OCI-LY7 (cell line): Measurements from ENCODE around the gene CALN1. TPM values are rescaled to one million over a fixed set of nuclear protein-coding genes. Genes with fewer than 3 reads are reported as not detected.

ENCODE experiments used
- BruUV-seq: library from RNA; stranded (reverse); fragments of 400-500 nt; replicated peaks from 2 replicates; lab custom pipeline; 2021; lab: Mats Ljungman, UMichigan
- CTCF ChIA-PET: fragments of 300-600 bp; sonication (Branson Sonifier 250); formaldehyde crosslinking; loops from one replicate; lab custom pipeline; 2022; ENCODE audit warnings: antibody characterized with exemption; ENCODE audit not compliant: unreplicated experiment; lab: Charles Lee
- POLR2A ChIA-PET: fragments of 300-600 bp; sonication (Branson Sonifier 250); formaldehyde crosslinking; loops from one replicate; lab custom pipeline; 2022; ENCODE audit warnings: antibody characterized with exemption; lab: Charles Lee
- DNase-seq: peaks from one replicate; pipeline ENCODE4 v3.0.0-alpha.2; 2015; ENCODE audit warnings: low spot score
- H2AFZ ChIP-seq: fragments of 200-600 bp; sonication (generic), shearing (Covaris generic); 2 replicates; pipeline ENCODE4 v1.6.1; 2014; ENCODE audit warnings: mild to moderate bottlenecking, antibody characterized with exemption, low read length, moderate library complexity
- H3K27ac ChIP-seq: fragments of 200-600 bp; sonication (generic); 2 replicates; pipeline ENCODE4 v1.5.1; 2014; ENCODE audit warnings: mixed run types, low read depth, mild to moderate bottlenecking, moderate library complexity, low read length, inconsistent platforms; ENCODE audit not compliant: poor library complexity, severe bottlenecking
- H3K36me3 ChIP-seq: fragments of 200-600 bp; sonication (generic); 2 replicates; pipeline ENCODE4 v1.6.1; 2014; ENCODE audit warnings: mild to moderate bottlenecking, antibody characterized with exemption, low read length, moderate library complexity, mixed read lengths; ENCODE audit not compliant: insufficient read depth
- H3K4me1 ChIP-seq: fragments of 200-600 bp; sonication (generic); 2 replicates; pipeline ENCODE4 v1.5.1; 2014; ENCODE audit warnings: mild to moderate bottlenecking, low read length; ENCODE audit not compliant: insufficient read depth, poor library complexity, severe bottlenecking
- H3K4me2 ChIP-seq: fragments of 200-600 bp; sonication (generic); 2 replicates; pipeline ENCODE4 v1.6.1; 2014; ENCODE audit warnings: mild to moderate bottlenecking, low read length
- H3K4me3 ChIP-seq: fragments of 200-600 bp; sonication (generic); 2 replicates; pipeline ENCODE4 v1.5.1; 2014; ENCODE audit warnings: mild to moderate bottlenecking, low read depth, low read length; ENCODE audit not compliant: poor library complexity, severe bottlenecking
- H3K79me2 ChIP-seq: fragments of 200-600 bp; sonication (generic); 2 replicates; pipeline ENCODE4 v1.6.1; 2016; ENCODE audit warnings: low read depth, mild to moderate bottlenecking, low read length, moderate library complexity, mixed read lengths; ENCODE audit not compliant: insufficient read depth
- H3K9me2 ChIP-seq: fragments of 200-600 bp; sonication (generic); 2 replicates; pipeline ENCODE4 v1.6.1; 2016; ENCODE audit warnings: mild to moderate bottlenecking, low read length, mixed read lengths; ENCODE audit not compliant: insufficient read depth
- H3K9me3 ChIP-seq: fragments of 200-600 bp; sonication (generic); 2 replicates; pipeline ENCODE4 v1.6.1; 2014; ENCODE audit warnings: mild to moderate bottlenecking, mixed run types, low read length, mixed read lengths
- H4K20me1 ChIP-seq: fragments of 200-600 bp; sonication (generic); 2 replicates; pipeline ENCODE4 v1.6.1; 2014; ENCODE audit warnings: mild to moderate bottlenecking, antibody characterized with exemption, low read length, moderate library complexity, mixed read lengths; ENCODE audit not compliant: insufficient read depth
- CTCF ChIP-seq: fragments of 200-600 bp; sonication (generic); conservative IDR thresholded peaks from 2 replicates; pipeline ENCODE4 v1.5.1; 2014; ENCODE audit warnings: mild to moderate bottlenecking, antibody characterized with exemption, low read length, moderate library complexity, mixed read lengths
- EZH2phosphoT487 ChIP-seq: fragments of 200-600 bp; sonication (generic); IDR thresholded peaks from 2 replicates; pipeline ENCODE4 v1.6.1; 2018; ENCODE audit warnings: low read depth, borderline replicate concordance, mild to moderate bottlenecking, mixed run types, antibody characterized with exemption, low read length, moderate library complexity, mixed read lengths
- intact Hi-C: fragments of 100-400 bp; cut with micrococcal nuclease; formaldehyde crosslinking; loops from one replicate; pipeline ENCODE4 v1.10.0; 2022; ENCODE audit not compliant: unreplicated experiment
- total RNA-seq, 2 experiments: library from RNA; depleted of rRNA in 1 of 2; stranded (reverse); fragments of >200 nt in 1 of 2; shearing (Covaris generic) in 1 of 2; gene quantifications; 2 replicates each; pipeline ENCODE4 v1.2.3, GENCODE V29; 2014 to 2022

The CALN1 gene
- total RNA-seq, 2 experiments from 2014 or later: not detected

GRCh38 chr7:72196176-72196575 lies 216.0 kb downstream of the CALN1 start:
- H3K4me3 ChIP-seq: no peak overlapping the region
- ChIA-PET CTCF (no interaction called here), POLR2A (interaction anchor here (0.7 kb wide), 1 partner anchor 54 kb away, joined by 3 read pairs; no protein-coding TSS in a partner anchor)
- intact Hi-C loops: no loop called here
- H3K79me2 ChIP-seq: no peaks in the 10 kb centered on the region
- no peak overlapping the region for H2AFZ ChIP-seq
- BruUV-seq: no TSS peak
- no peak for TF ChIP-seq EZH2phosphoT487
- no peak for TF ChIP-seq CTCF
- H3K36me3 ChIP-seq: no peaks in the 10 kb centered on the region
- H3K27ac ChIP-seq: no peak overlapping the region
- H3K4me1 ChIP-seq: no peaks in the 10 kb centered on the region
- H4K20me1 ChIP-seq: no peaks in the 10 kb centered on the region
- no peak overlapping the region for H3K4me2 ChIP-seq
- DNase-seq: no peak
- no peaks in the 10 kb centered on the region for H3K9me3 ChIP-seq
- no peaks in the 10 kb centered on the region for H3K9me2 ChIP-seq

GRCh38 chr7:72190919-72191318 lies 221.2 kb downstream of the CALN1 start:
- POLR2A ChIA-PET: no interaction called here
- Histone ChIP-seq H3K4me2 (no peak overlapping the region), H3K9me3 (no peaks in the 10 kb centered on the region), H3K27ac (no peak overlapping the region), H3K79me2 (no peaks in the 10 kb centered on the region), H3K9me2 (no peaks in the 10 kb centered on the region), H4K20me1 (no peaks in the 10 kb centered on the region), H3K4me1 (no peaks in the 10 kb centered on the region), H2AFZ (no peak overlapping the region), H3K4me3 (no peak overlapping the region), H3K36me3 (no peaks in the 10 kb centered on the region)
- no peak for TF ChIP-seq CTCF
- TF ChIP-seq EZH2phosphoT487: no peak
- no TSS peak for BruUV-seq
- CTCF ChIA-PET: no interaction called here
- intact Hi-C loops: no loop called here
- DNase-seq: no peak

GRCh38 chr7:72190146-72190545 lies 222.0 kb downstream of the CALN1 start:
- no peaks in the 10 kb centered on the region for H3K9me3 ChIP-seq
- no peaks in the 10 kb centered on the region for H3K4me1 ChIP-seq
- H3K4me3 ChIP-seq: no peak overlapping the region
- POLR2A ChIA-PET: no interaction called here
- BruUV-seq: no TSS peak
- no peaks in the 10 kb centered on the region for H3K79me2 ChIP-seq
- no peaks in the 10 kb centered on the region for H3K36me3 ChIP-seq
- no peak overlapping the region for H3K27ac ChIP-seq
- TF ChIP-seq EZH2phosphoT487: no peak
- no peak for TF ChIP-seq CTCF
- no peak overlapping the region for H2AFZ ChIP-seq
- H3K4me2 ChIP-seq: no peak overlapping the region
- CTCF ChIA-PET: no interaction called here
- DNase-seq: no peak
- H4K20me1 ChIP-seq: no peaks in the 10 kb centered on the region
- intact Hi-C loops: no loop called here
- no peaks in the 10 kb centered on the region for H3K9me2 ChIP-seq
